PC-3 (cell line): ENCODE data around the gene SRGAP1.

Experiments used
- EZH2 ChIP-seq: fragments of 300-600 bp; sonication (generic); IDR thresholded peaks from one replicate; pipeline ENCODE4 v1.6.1; 2017; ENCODE audit warnings: antibody characterized with exemption, mild to moderate bottlenecking, low read length; ENCODE audit not compliant: unreplicated experiment
- EZH2phosphoT487 ChIP-seq: fragments of 300-600 bp; sonication (generic); IDR thresholded peaks from 2 replicates; pipeline ENCODE4 v1.6.1; 2018; ENCODE audit warnings: mild to moderate bottlenecking, antibody characterized with exemption, low read length, borderline replicate concordance
- TF ChIP-seq, protein P1 (sequence below): fragments of 300-600 bp; sonication (generic); conservative IDR thresholded peaks from 2 replicates; pipeline ENCODE4 v1.5.1; 2017; ENCODE audit warnings: antibody characterized with exemption, low read depth, mild to moderate bottlenecking, low read length

DNA sequence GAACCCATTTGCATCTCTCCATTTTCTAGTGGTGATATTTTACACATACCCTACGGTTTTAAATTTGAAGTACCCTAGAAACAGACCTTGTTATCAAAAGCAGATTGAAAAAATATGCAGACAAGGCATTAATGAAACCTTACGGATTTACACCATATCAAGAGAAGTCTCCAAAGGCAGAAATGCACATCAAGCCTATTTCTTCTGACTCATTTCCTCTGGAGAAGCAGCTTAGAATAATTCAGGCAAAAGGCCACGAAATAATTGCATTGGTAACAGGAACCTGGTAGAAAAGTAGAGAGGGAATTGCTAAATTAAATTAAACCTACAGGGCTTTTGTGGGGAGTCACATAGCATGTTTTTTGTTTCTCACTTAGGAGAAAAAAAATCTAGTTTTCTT, 342.9 kb downstream of the SRGAP1 start:
- TF ChIP-seq, protein P1, sequence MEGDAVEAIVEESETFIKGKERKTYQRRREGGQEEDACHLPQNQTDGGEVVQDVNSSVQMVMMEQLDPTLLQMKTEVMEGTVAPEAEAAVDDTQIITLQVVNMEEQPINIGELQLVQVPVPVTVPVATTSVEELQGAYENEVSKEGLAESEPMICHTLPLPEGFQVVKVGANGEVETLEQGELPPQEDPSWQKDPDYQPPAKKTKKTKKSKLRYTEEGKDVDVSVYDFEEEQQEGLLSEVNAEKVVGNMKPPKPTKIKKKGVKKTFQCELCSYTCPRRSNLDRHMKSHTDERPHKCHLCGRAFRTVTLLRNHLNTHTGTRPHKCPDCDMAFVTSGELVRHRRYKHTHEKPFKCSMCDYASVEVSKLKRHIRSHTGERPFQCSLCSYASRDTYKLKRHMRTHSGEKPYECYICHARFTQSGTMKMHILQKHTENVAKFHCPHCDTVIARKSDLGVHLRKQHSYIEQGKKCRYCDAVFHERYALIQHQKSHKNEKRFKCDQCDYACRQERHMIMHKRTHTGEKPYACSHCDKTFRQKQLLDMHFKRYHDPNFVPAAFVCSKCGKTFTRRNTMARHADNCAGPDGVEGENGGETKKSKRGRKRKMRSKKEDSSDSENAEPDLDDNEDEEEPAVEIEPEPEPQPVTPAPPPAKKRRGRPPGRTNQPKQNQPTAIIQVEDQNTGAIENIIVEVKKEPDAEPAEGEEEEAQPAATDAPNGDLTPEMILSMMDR, result no peak
- TF ChIP-seq EZH2 (no peak), EZH2phosphoT487 (no peak)
